Lower leg skin (tissue), 3 donors: ENCODE data around the gene POLR3E.

Experiments used
- POLR2A ChIP-seq, 2 donors: fragments of 450-650 bp; IDR thresholded peaks; one replicate each; pipeline ENCODE4 v1.6.1; 2016 to 2017; ENCODE audit warnings: antibody characterized with exemption in 2 of 2, mild to moderate bottlenecking in 1 of 2, moderate library complexity in 1 of 2
- TF ChIP-seq, protein P1 (sequence below), 3 donors: fragments of 450-650 bp; IDR thresholded peaks; one replicate each; pipeline ENCODE4 v1.5.1; 2016; ENCODE audit warnings: antibody characterized with exemption in 3 of 3, mild to moderate bottlenecking in 3 of 3, moderate library complexity in 2 of 3

- TF ChIP-seq, protein P1, sequence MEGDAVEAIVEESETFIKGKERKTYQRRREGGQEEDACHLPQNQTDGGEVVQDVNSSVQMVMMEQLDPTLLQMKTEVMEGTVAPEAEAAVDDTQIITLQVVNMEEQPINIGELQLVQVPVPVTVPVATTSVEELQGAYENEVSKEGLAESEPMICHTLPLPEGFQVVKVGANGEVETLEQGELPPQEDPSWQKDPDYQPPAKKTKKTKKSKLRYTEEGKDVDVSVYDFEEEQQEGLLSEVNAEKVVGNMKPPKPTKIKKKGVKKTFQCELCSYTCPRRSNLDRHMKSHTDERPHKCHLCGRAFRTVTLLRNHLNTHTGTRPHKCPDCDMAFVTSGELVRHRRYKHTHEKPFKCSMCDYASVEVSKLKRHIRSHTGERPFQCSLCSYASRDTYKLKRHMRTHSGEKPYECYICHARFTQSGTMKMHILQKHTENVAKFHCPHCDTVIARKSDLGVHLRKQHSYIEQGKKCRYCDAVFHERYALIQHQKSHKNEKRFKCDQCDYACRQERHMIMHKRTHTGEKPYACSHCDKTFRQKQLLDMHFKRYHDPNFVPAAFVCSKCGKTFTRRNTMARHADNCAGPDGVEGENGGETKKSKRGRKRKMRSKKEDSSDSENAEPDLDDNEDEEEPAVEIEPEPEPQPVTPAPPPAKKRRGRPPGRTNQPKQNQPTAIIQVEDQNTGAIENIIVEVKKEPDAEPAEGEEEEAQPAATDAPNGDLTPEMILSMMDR (IDR thresholded peaks at IDR 0.05), result no peak
- TF ChIP-seq POLR2A (IDR thresholded peaks at IDR 0.05), result no peak
These were observed 25.5 kb downstream of the POLR3E start for GRCh38 chr16:22322741-22323140.
